ENCODE measurements around the gene ACYP2. TPM values are rescaled to one million over a fixed set of nuclear protein-coding genes. Genes with fewer than 3 reads are reported as not detected.

ACYP2 gene
- total RNA-seq, 1 donor from 2014 or later, result 5.9 TPM

DNA sequence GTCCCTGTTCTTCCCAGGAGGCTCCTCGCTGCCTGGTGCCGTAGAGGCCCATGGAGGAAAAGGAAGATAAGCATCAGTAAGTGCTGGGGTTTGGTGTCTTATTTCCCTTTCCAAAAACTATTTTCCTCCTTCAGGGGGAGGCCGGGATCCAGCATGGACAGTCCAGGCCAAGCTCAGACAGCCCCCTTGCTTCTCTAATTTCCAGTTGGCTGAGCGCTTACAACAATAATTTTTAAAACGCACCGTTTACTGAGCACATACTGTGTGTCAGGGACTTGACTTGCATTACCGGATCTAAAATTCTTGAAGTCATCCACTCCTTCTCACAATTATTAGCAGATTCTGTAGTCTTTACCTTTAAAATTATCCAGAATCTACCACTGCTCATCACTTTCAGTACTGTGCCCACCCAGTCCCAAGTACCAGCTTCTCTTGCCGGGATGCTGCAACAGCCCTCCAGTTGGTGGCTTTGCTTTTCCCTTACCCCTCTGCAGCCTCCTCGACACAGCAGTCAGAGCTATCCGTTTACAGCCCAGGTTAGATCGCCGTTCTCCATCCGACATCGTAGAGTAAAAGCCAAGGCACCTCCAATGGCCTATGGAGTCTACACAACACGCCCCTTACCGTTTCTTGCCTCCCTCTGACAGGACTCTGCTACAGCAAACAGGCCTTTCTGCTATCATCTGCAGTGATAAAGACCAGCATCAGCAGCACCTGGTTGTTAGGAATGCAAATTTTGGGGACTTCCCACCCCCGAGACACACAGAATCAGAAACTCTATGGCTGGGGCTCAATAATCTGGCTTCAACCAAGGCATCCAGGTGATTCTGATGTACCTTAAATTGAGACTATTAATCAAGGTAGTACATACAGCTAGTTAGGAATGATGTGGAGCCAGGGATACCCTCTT lies 215.8 kb downstream of the ACYP2 start:
- Mint-ChIP-seq H3K9me3 (no peaks in the 10 kb centered on the region), H3K27me3 (ENCODE audit: low read depth) (peaks cover 8% of the 10 kb centered on the region), H3K4me1 (peaks cover 17% of the 10 kb centered on the region), H3K27ac (ENCODE audit: unreplicated experiment) (peak overlapping the region; percentile 32), H3K4me3 (peak overlapping the region; percentile 90), H3K36me3 (ENCODE audit: low read depth) (no peaks in the 10 kb centered on the region)
- no peak for DNase-seq (ENCODE audit: low read depth, low spot score)
- TF ChIP-seq, protein P1, sequence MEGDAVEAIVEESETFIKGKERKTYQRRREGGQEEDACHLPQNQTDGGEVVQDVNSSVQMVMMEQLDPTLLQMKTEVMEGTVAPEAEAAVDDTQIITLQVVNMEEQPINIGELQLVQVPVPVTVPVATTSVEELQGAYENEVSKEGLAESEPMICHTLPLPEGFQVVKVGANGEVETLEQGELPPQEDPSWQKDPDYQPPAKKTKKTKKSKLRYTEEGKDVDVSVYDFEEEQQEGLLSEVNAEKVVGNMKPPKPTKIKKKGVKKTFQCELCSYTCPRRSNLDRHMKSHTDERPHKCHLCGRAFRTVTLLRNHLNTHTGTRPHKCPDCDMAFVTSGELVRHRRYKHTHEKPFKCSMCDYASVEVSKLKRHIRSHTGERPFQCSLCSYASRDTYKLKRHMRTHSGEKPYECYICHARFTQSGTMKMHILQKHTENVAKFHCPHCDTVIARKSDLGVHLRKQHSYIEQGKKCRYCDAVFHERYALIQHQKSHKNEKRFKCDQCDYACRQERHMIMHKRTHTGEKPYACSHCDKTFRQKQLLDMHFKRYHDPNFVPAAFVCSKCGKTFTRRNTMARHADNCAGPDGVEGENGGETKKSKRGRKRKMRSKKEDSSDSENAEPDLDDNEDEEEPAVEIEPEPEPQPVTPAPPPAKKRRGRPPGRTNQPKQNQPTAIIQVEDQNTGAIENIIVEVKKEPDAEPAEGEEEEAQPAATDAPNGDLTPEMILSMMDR (conservative IDR thresholded peaks at IDR 0.05), result no peak

DNA sequence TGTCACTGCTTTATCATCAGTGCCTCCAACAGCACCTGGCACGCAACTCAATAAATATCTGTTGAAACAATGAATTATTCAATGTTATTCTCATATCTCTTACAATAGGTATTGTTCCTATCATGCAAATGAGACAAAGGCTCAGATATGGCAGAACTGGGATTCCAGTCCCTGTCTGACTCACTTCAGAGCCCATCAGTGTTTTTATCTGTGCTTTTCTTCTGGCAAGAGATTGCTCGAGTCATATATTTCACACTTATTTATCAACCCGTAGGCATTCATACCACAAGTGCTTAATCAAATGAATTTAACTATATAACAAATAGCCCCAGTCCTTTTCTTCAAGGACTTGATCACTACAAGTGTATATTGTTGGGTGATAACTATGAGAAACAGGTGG lies 217.0 kb downstream of the ACYP2 start:
- H3K27me3 Mint-ChIP-seq (ENCODE audit: low read depth), result peaks cover 8% of the 10 kb centered on the region

DNA sequence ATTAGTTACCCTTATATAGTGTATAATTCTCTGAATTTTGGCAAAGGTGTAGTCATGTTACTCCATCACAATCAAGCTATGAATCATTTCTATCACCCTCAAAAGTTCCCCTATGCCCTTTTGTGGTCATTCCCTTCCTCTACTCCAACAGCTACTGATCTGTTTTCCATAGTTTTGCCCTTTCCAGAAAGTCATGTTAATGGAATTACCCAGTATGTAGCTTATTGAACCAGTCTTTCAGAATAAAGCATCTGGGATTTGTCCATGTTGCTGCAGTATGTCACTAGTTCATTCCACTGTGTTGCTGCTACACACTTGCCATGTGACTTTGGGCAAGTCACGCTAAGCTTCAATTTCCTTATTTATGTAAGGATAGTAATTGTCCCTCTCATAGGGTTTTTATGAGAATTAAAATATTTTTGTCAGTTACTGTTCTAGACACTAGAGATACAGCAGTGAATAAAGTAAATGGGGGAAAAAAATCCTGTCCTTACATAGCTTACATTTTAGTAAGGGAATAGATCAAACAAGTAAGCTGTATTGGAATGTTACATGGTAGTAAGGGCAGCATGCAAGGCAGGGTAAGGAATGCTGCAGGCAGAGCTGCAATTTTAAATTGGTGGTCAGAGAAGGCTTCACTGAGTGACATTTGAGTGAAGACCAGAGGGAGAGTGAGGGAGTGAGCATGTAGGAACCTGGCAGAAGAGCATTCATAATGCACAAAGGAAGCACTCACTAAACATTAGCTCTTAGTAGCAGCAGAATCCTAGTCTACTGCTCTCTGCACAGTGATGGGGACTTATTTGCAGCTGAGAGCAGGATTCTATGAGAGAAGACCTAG lies 220.9 kb downstream of the ACYP2 start:
- no peaks in the 10 kb centered on the region for H3K36me3 Mint-ChIP-seq (ENCODE audit: low read depth)
- TF ChIP-seq, protein P1 (conservative IDR thresholded peaks at IDR 0.05), result no peak
- no peak for DNase-seq (ENCODE audit: low read depth, low spot score)
- no peak overlapping the region for H3K4me3 Mint-ChIP-seq
- peaks cover 2% of the 10 kb centered on the region for H3K4me1 Mint-ChIP-seq
- H3K27me3 Mint-ChIP-seq (ENCODE audit: low read depth), result no peaks in the 10 kb centered on the region
- no peaks in the 10 kb centered on the region for H3K9me3 Mint-ChIP-seq
- no peak overlapping the region for H3K27ac Mint-ChIP-seq (ENCODE audit: unreplicated experiment)

More for the DNA sequence above, 217.0 kb downstream of the ACYP2 start:
- H3K4me1 Mint-ChIP-seq, result peaks cover 17% of the 10 kb centered on the region
- peak overlapping the region; percentile 16 for H3K4me3 Mint-ChIP-seq
- TF ChIP-seq, protein P1 (conservative IDR thresholded peaks at IDR 0.05), result no peak
- no peaks in the 10 kb centered on the region for H3K9me3 Mint-ChIP-seq
- no peak overlapping the region for H3K27ac Mint-ChIP-seq (ENCODE audit: unreplicated experiment)
- no peak for DNase-seq (ENCODE audit: low read depth, low spot score)
- no peaks in the 10 kb centered on the region for H3K36me3 Mint-ChIP-seq (ENCODE audit: low read depth)

DNA sequence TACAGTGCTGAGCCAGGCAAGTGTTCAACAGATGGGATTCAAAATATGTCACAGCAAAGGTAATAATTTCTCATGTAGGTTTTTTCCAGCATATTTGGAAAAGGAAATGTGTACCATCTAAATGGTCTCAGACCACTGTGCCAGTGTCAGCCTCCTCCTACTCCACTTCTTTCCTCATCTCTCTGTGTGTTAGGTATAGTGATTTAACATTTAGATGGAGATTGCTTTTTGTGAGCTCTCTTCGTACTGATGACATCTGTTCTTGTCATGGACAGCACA lies 221.5 kb downstream of the ACYP2 start:
- H3K4me1 Mint-ChIP-seq, result peaks cover 1% of the 10 kb centered on the region
- H3K27ac Mint-ChIP-seq (ENCODE audit: unreplicated experiment), result no peak overlapping the region
- no peaks in the 10 kb centered on the region for H3K36me3 Mint-ChIP-seq (ENCODE audit: low read depth)
- DNase-seq (ENCODE audit: low read depth, low spot score), result no peak
- H3K4me3 Mint-ChIP-seq, result no peak overlapping the region
- no peaks in the 10 kb centered on the region for H3K9me3 Mint-ChIP-seq
- TF ChIP-seq, protein P1 (conservative IDR thresholded peaks at IDR 0.05), result no peak
- no peaks in the 10 kb centered on the region for H3K27me3 Mint-ChIP-seq (ENCODE audit: low read depth)

DNA sequence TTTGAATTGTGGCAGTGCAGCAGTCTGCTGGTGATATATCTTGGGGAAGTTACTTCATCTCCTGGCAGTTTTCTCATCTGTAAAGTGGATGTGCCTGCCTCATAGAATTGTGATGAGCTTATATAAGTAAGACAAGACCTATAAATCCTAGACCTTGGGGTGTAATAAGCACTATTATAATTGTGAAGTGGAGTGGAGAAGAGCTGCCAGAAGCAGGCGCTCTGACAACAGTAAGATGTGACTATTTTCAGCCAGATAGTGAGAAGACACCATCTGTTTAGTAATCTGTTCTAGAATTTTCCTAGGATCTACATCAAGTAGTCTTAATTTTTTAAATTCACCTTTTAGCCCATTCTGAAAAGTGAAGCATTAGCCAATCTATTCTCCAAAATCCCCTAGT lies 226.2 kb downstream of the ACYP2 start:
- DNase-seq (ENCODE audit: low read depth, low spot score), result no peak
- H3K9me3 Mint-ChIP-seq, result no peaks in the 10 kb centered on the region
- no peak overlapping the region for H3K27ac Mint-ChIP-seq (ENCODE audit: unreplicated experiment)
- no peaks in the 10 kb centered on the region for H3K27me3 Mint-ChIP-seq (ENCODE audit: low read depth)
- H3K4me1 Mint-ChIP-seq, result peaks cover 13% of the 10 kb centered on the region
- H3K4me3 Mint-ChIP-seq, result no peak overlapping the region
- H3K36me3 Mint-ChIP-seq (ENCODE audit: low read depth), result no peaks in the 10 kb centered on the region
- TF ChIP-seq, protein P1 (conservative IDR thresholded peaks at IDR 0.05), result no peak

Measured in neural crest cell (in vitro differentiated cells).